ENCODE data around the gene PTTG2.
A peak's percentile ranks its signal among the peaks of the same experiment; 100 is the strongest.

Gene PTTG2

DNA sequence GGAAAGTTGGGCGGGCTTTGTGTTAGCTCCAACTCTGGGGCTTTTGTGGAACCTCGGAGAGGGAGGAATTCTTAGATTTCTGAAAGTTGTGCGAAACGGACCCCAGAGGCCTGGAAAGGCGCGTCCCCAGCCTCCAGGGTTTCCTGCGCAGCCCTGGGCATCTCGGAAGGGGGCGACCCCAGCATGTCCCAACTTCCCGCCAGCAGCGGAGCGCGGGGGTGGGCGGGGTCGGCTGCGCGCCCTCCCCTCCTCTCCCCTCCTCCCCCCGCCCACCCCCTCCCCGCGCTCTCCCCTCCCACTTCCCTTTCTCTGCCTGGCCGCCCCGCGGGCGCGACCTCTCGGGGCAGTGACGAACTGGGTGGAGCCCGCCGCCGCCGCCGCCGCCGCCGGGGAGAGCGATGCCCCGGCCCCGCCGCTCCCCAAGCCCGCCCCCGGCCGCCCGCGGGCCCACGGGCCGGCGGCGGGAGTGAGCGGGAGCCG is 16.8 kb downstream of the PTTG2 start:
- no peak overlapping the region for H2BK15ac ChIP-seq (ENCODE audit: low read length)
- H3K4ac ChIP-seq (ENCODE audit: low read length): no peak overlapping the region
- DNase-seq (ENCODE audit: low spot score): peak; percentile 77
- H2BK5ac ChIP-seq (ENCODE audit: low read length): peak overlapping the region; percentile 78
- H2BK120ac ChIP-seq (ENCODE audit: low read depth, low read length): no peak overlapping the region
- no peak overlapping the region for H3K23ac ChIP-seq (ENCODE audit: low read depth, low read length, poor library complexity)
- no peaks in the 10 kb centered on the region for H3K27me3 ChIP-seq (ENCODE audit: control insufficient read depth in 3 of 3, insufficient read depth in 3 of 3, low read depth in 1 of 3, low read length in 3 of 3)
- H4K91ac ChIP-seq (ENCODE audit: low read depth, low read length, poor library complexity): no peak overlapping the region
- peak overlapping the region; percentile 84 for H3K14ac ChIP-seq (ENCODE audit: low read length)
- no peaks in the 10 kb centered on the region for H3K9me3 ChIP-seq (replicated peaks in 1 of 2; ENCODE audit: control insufficient read depth in 2 of 2, insufficient read depth in 1 of 2, low read depth in 1 of 2, low read length in 2 of 2)
- H3K4me2 ChIP-seq (ENCODE audit: insufficient read depth, low read length, poor library complexity, severe bottlenecking): peak overlapping the region; percentile 87
- peaks cover 3 to 8% of the 10 kb centered on the region in 2 donors for H3K4me1 ChIP-seq (ENCODE audit: control insufficient read depth in 2 of 2, insufficient read depth in 1 of 2, low read depth in 1 of 2, low read length in 2 of 2)
- H3K9ac ChIP-seq (ENCODE audit: low read depth, low read length, poor library complexity): no peak overlapping the region
- H3K18ac ChIP-seq (ENCODE audit: low read length): peak overlapping the region; percentile 94
- peak overlapping the region; percentile 61 to 92 for H3K4me3 ChIP-seq (ENCODE audit: low read length in 2 of 2)
- no CpG with 5 or more reads among the region's 50 CpGs for WGBS, 2 donors (ENCODE audit: extremely low coverage in 2 of 2, insufficient read length in 2 of 2, insufficient replicate concordance in 1 of 2)
- H3K36me3 ChIP-seq (replicated peaks in 1 of 2; ENCODE audit: control insufficient read depth in 2 of 2, insufficient read depth in 2 of 2, low read length in 2 of 2): no peaks in the 10 kb centered on the region
- H2BK12ac ChIP-seq (ENCODE audit: low read length): no peak overlapping the region
- no peak overlapping the region for H4K8ac ChIP-seq (ENCODE audit: low read depth, low read length)
- peak overlapping the region; percentile 90 for H3K27ac ChIP-seq (replicated peaks; ENCODE audit: low read length)
- no peak overlapping the region for H2AK5ac ChIP-seq (ENCODE audit: low read depth, low read length)
- peak overlapping the region; percentile 97 for H2AFZ ChIP-seq (ENCODE audit: low read length)
- peaks cover 4% of the 10 kb centered on the region for H3K79me1 ChIP-seq (ENCODE audit: low read depth, low read length)

DNA sequence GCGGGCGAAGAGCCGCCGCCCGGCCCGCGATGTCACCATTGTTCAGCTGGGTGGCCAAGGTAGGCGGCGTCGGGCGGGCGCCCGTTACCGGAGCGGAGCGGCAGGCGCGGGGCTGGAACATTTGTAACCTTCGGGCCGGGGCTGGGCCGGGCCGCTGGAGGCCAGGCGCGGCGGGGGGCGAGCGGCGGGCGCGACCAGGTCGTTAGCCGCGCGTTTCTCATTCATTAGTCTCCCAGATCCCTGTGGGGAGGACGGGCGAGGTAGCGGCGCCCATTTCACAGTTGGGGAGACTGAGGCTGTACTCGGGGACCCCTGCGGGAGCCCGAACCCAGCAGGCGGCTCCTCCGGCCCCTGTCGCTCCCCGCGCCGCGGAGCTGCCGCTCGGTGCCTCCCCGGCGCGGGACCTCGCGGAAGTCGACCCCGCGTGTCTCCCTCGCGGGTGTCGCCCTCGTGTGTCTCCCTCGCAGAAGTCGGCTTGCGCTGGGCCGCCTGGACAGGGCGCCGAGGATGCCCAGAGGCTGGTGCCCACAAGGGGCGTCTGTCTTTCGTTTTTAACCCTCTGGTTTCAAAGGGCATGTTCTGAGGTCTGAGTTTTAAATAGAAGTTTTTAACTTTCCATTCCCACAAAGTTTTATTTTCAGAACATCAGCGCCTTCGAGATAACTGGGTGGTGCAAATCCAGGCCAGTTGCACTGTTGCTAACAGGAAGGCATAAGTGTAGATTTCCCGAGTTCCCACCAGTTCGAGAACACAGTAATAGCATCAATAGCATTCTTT is 17.5 kb downstream of the PTTG2 start:
- H2BK5ac ChIP-seq (ENCODE audit: low read length): peak overlapping the region; percentile 78
- H2AFZ ChIP-seq (ENCODE audit: low read length): peak overlapping the region; percentile 97
- peak overlapping the region; percentile 87 for H3K4me2 ChIP-seq (ENCODE audit: insufficient read depth, low read length, poor library complexity, severe bottlenecking)
- H3K79me1 ChIP-seq (ENCODE audit: low read depth, low read length): peaks cover 4% of the 10 kb centered on the region
- H3K9me3 ChIP-seq (replicated peaks in 1 of 2; ENCODE audit: control insufficient read depth in 2 of 2, insufficient read depth in 1 of 2, low read depth in 1 of 2, low read length in 2 of 2): no peaks in the 10 kb centered on the region
- peak overlapping the region; percentile 94 for H3K18ac ChIP-seq (ENCODE audit: low read length)
- DNase-seq (ENCODE audit: low spot score): peak; percentile 12
- no peak overlapping the region for H4K91ac ChIP-seq (ENCODE audit: low read depth, low read length, poor library complexity)
- WGBS, 2 donors (ENCODE audit: extremely low coverage in 2 of 2, insufficient read length in 2 of 2, insufficient replicate concordance in 1 of 2): no CpG with 5 or more reads among the region's 74 CpGs
- H4K8ac ChIP-seq (ENCODE audit: low read depth, low read length): no peak overlapping the region
- no peaks in the 10 kb centered on the region for H3K36me3 ChIP-seq (replicated peaks in 1 of 2; ENCODE audit: control insufficient read depth in 2 of 2, insufficient read depth in 2 of 2, low read length in 2 of 2)
- no peaks in the 10 kb centered on the region for H3K27me3 ChIP-seq (ENCODE audit: control insufficient read depth in 3 of 3, insufficient read depth in 3 of 3, low read depth in 1 of 3, low read length in 3 of 3)
- H3K9ac ChIP-seq (ENCODE audit: low read depth, low read length, poor library complexity): peak overlapping the region; percentile 86
- peak overlapping the region; percentile 41 for H3K4ac ChIP-seq (ENCODE audit: low read length)
- peak overlapping the region; percentile 77 for H2BK15ac ChIP-seq (ENCODE audit: low read length)
- H2BK12ac ChIP-seq (ENCODE audit: low read length): peak overlapping the region; percentile 30
- peaks cover 3 to 8% of the 10 kb centered on the region in 2 donors for H3K4me1 ChIP-seq (ENCODE audit: control insufficient read depth in 2 of 2, insufficient read depth in 1 of 2, low read depth in 1 of 2, low read length in 2 of 2)
- peak overlapping the region; percentile 80 for H3K27ac ChIP-seq (replicated peaks; ENCODE audit: low read length)
- peak overlapping the region; percentile 38 for H2AK5ac ChIP-seq (ENCODE audit: low read depth, low read length)
- peak overlapping the region; percentile 61 to 92 for H3K4me3 ChIP-seq (ENCODE audit: low read length in 2 of 2)
- peak overlapping the region; percentile 82 for H2BK120ac ChIP-seq (ENCODE audit: low read depth, low read length)
- peak overlapping the region; percentile 83 for H3K23ac ChIP-seq (ENCODE audit: low read depth, low read length, poor library complexity)
- H3K14ac ChIP-seq (ENCODE audit: low read length): peak overlapping the region; percentile 84

DNA sequence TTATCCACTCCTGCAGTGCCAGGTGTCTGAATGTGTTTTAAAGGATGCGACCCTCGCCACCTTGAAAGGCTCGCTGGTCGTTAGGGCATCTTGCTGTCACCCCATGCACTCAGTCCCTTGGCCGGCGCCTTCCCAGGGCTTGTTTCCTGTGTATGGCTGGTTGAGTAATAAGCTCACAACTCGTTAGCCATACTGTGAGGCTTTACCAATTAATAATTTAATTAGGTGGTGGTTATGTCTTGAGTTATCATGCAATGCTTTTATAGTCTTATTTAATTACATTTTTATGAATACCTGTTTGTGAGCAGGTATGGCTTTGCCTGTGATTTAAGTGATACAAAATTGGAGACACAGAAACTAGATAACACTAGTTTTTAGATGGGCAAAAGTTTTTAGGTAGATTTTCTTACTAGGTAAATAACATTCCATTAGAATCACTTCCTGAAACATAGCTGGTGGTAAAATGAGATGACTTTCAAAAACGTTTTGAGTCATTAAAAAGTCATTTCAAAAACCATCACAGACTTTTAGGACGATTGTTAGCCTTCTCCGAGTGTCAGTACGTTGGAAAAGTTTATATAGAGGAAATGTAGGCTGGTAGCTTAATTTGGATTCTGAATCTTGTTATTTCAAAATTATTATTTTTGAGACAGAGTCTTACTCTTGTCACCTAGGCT is 18.2 kb downstream of the PTTG2 start:
- no peak for DNase-seq (ENCODE audit: low spot score)
- Histone ChIP-seq H2AK5ac (ENCODE audit: low read depth, low read length) (no peak overlapping the region), H3K27ac (replicated peaks; ENCODE audit: low read length) (no peak overlapping the region), H3K4ac (ENCODE audit: low read length) (no peak overlapping the region), H4K91ac (ENCODE audit: low read depth, low read length, poor library complexity) (no peak overlapping the region), H2BK12ac (ENCODE audit: low read length) (no peak overlapping the region), H3K4me3 (ENCODE audit: low read length in 2 of 2) (peak overlapping the region; percentile 61 to 92), H3K9me3 (replicated peaks in 1 of 2; ENCODE audit: control insufficient read depth in 2 of 2, insufficient read depth in 1 of 2, low read depth in 1 of 2, low read length in 2 of 2) (no peaks in the 10 kb centered on the region), H3K9ac (ENCODE audit: low read depth, low read length, poor library complexity) (peak overlapping the region; percentile 68), H3K18ac (ENCODE audit: low read length) (peak overlapping the region; percentile 45), H2BK15ac (ENCODE audit: low read length) (peak overlapping the region; percentile 77), H3K23ac (ENCODE audit: low read depth, low read length, poor library complexity) (no peak overlapping the region), H2BK120ac (ENCODE audit: low read depth, low read length) (no peak overlapping the region), H3K36me3 (replicated peaks in 1 of 2; ENCODE audit: control insufficient read depth in 2 of 2, insufficient read depth in 2 of 2, low read length in 2 of 2) (no peaks in the 10 kb centered on the region), H3K27me3 (ENCODE audit: control insufficient read depth in 3 of 3, insufficient read depth in 3 of 3, low read depth in 1 of 3, low read length in 3 of 3) (no peaks in the 10 kb centered on the region), H3K14ac (ENCODE audit: low read length) (peak overlapping the region; percentile 47), H3K79me1 (ENCODE audit: low read depth, low read length) (peaks cover 4% of the 10 kb centered on the region), H4K8ac (ENCODE audit: low read depth, low read length) (no peak overlapping the region), H2BK5ac (ENCODE audit: low read length) (peak overlapping the region; percentile 78), H3K4me2 (ENCODE audit: insufficient read depth, low read length, poor library complexity, severe bottlenecking) (peak overlapping the region; percentile 87), H3K4me1 (ENCODE audit: control insufficient read depth in 2 of 2, insufficient read depth in 1 of 2, low read depth in 1 of 2, low read length in 2 of 2) (peaks cover 3 to 8% of the 10 kb centered on the region in 2 donors), H2AFZ (ENCODE audit: low read length) (peak overlapping the region; percentile 97)
- no CpG with 5 or more reads among the region's 11 CpGs for WGBS, 2 donors (ENCODE audit: extremely low coverage in 2 of 2, insufficient read length in 2 of 2, insufficient replicate concordance in 1 of 2)

DNA sequence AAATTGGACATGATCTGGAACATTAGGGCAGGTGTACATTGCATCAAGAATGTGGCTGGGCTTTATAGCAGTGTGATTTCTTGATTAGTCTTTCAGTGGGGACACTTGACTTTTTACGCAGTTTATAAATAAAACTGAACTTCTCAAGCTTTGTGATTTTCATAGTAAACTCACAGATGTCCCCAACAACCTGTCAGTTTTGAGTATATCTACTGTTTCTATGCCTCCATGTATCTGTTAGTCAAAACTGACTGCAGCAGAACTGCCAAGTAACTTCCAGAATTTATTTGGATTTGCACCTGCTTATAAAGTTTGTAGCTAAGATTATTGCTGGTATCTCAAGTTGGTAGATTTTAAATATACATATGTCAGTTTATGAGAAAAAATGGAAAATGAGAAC is 20.0 kb downstream of the PTTG2 start:
- H3K79me1 ChIP-seq (ENCODE audit: low read depth, low read length): peaks cover 4% of the 10 kb centered on the region
- H3K36me3 ChIP-seq (replicated peaks in 1 of 2; ENCODE audit: control insufficient read depth in 2 of 2, insufficient read depth in 2 of 2, low read length in 2 of 2): no peaks in the 10 kb centered on the region
- H4K91ac ChIP-seq (ENCODE audit: low read depth, low read length, poor library complexity): no peak overlapping the region
- no peak overlapping the region for H2BK12ac ChIP-seq (ENCODE audit: low read length)
- no peak overlapping the region for H2BK5ac ChIP-seq (ENCODE audit: low read length)
- H2AFZ ChIP-seq (ENCODE audit: low read length): no peak overlapping the region
- H3K18ac ChIP-seq (ENCODE audit: low read length): no peak overlapping the region
- H3K27ac ChIP-seq (replicated peaks; ENCODE audit: low read length): no peak overlapping the region
- no peak overlapping the region for H3K23ac ChIP-seq (ENCODE audit: low read depth, low read length, poor library complexity)
- H3K9ac ChIP-seq (ENCODE audit: low read depth, low read length, poor library complexity): no peak overlapping the region
- H2AK5ac ChIP-seq (ENCODE audit: low read depth, low read length): no peak overlapping the region
- DNase-seq (ENCODE audit: low spot score): no peak
- H2BK120ac ChIP-seq (ENCODE audit: low read depth, low read length): no peak overlapping the region
- H3K27me3 ChIP-seq (ENCODE audit: control insufficient read depth in 3 of 3, insufficient read depth in 3 of 3, low read depth in 1 of 3, low read length in 3 of 3): no peaks in the 10 kb centered on the region
- H2BK15ac ChIP-seq (ENCODE audit: low read length): no peak overlapping the region
- no peak overlapping the region for H3K4ac ChIP-seq (ENCODE audit: low read length)
- H3K9me3 ChIP-seq (replicated peaks in 1 of 2; ENCODE audit: control insufficient read depth in 2 of 2, insufficient read depth in 1 of 2, low read depth in 1 of 2, low read length in 2 of 2): no peaks in the 10 kb centered on the region
- peaks cover 3 to 8% of the 10 kb centered on the region in 2 donors for H3K4me1 ChIP-seq (ENCODE audit: control insufficient read depth in 2 of 2, insufficient read depth in 1 of 2, low read depth in 1 of 2, low read length in 2 of 2)
- H3K14ac ChIP-seq (ENCODE audit: low read length): no peak overlapping the region
- no peak overlapping the region for H4K8ac ChIP-seq (ENCODE audit: low read depth, low read length)
- H3K4me3 ChIP-seq (ENCODE audit: low read length in 2 of 2): no peak overlapping the region
- H3K4me2 ChIP-seq (ENCODE audit: insufficient read depth, low read length, poor library complexity, severe bottlenecking): no peak overlapping the region
- WGBS, 2 donors (ENCODE audit: extremely low coverage in 2 of 2, insufficient read length in 2 of 2, insufficient replicate concordance in 1 of 2): no CpG with 5 or more reads among the region's 1 CpG

All from neuronal stem cell (in vitro differentiated cells).